HG03066 (cell line): ENCODE data around the gene SFMBT2.

Experiments used
- ATAC-seq: cut with Tn5 transposase; IDR thresholded peaks from one replicate; pipeline ENCODE4 v1.9.1; 2021; ENCODE audit warnings: low read depth; ENCODE audit not compliant: unreplicated experiment

SFMBT2 gene

GRCh38 chr10:7275761-7276440 is 134.9 kb downstream of the SFMBT2 start:
- no peak for ATAC-seq

GRCh38 chr10:7274293-7274692 is 136.5 kb downstream of the SFMBT2 start:
- no peak for ATAC-seq

- ATAC-seq = no peak
Observed at GRCh38 chr10:7272008-7272407, 138.8 kb downstream of the SFMBT2 start.

GRCh38 chr10:7269988-7270387 is 140.8 kb downstream of the SFMBT2 start:
- ATAC-seq = no peak

GRCh38 chr10:7267142-7267541 is 143.7 kb downstream of the SFMBT2 start:
- ATAC-seq = no peak

- ATAC-seq = no peak
Observed at GRCh38 chr10:7265396-7266123, 145.3 kb downstream of the SFMBT2 start.

GRCh38 chr10:7264313-7264756 is 146.5 kb downstream of the SFMBT2 start:
- no peak for ATAC-seq

- no peak for ATAC-seq
Observed at GRCh38 chr10:7263616-7264015, 147.2 kb downstream of the SFMBT2 start.

- no peak for ATAC-seq
Observed at GRCh38 chr10:7261351-7261750, 149.5 kb downstream of the SFMBT2 start.

GRCh38 chr10:7260912-7261311 is 149.9 kb downstream of the SFMBT2 start:
- no peak for ATAC-seq

- peak; percentile 65 for ATAC-seq
Observed at GRCh38 chr10:7260412-7260900, 150.4 kb downstream of the SFMBT2 start.

- peak; percentile 66 for ATAC-seq
Observed at GRCh38 chr10:7258948-7259523, 151.8 kb downstream of the SFMBT2 start.

GRCh38 chr10:7255517-7255916 is 155.3 kb downstream of the SFMBT2 start:
- no peak for ATAC-seq

- no peak for ATAC-seq
Observed at GRCh38 chr10:7251696-7252465, 159.0 kb downstream of the SFMBT2 start.

GRCh38 chr10:7250236-7250635 is 160.6 kb downstream of the SFMBT2 start:
- no peak for ATAC-seq

- no peak for ATAC-seq
Observed at GRCh38 chr10:7248585-7249164, 162.2 kb downstream of the SFMBT2 start.

- no peak for ATAC-seq
Observed at GRCh38 chr10:7248148-7248547, 162.7 kb downstream of the SFMBT2 start.

GRCh38 chr10:7245505-7245904 is 165.3 kb downstream of the SFMBT2 start:
- ATAC-seq = no peak

GRCh38 chr10:7243873-7244272 is 167.0 kb downstream of the SFMBT2 start:
- ATAC-seq = peak; percentile 76

GRCh38 chr10:7243139-7243538 is 167.7 kb downstream of the SFMBT2 start:
- no peak for ATAC-seq
